ENCODE results near the gene SPAG16. TPM values are rescaled to one million over a fixed set of nuclear protein-coding genes. Genes with fewer than 3 reads are reported as not detected.

Gene SPAG16
- total RNA-seq, 1 experiment from 2014 or later = 21.5 TPM

DNA sequence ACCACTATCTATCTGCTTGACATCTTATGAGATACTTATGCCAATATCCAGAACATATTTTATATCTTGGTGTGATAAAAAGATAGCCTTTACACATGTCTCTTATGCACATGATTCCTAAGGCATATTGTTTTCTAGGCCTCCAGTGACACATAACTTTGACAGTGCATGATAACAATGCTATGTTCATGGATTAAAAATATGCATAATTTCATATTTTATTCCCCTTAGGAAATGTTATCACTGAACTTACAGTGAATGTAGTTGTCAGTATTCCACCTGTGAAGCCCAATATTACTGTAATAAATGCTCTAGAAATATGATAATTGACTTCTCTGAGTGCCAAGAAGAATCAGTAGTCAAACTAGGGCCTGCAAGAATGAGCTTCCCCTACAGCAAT is 532.3 kb downstream of the SPAG16 start:
- TF ChIP-seq, protein P1, sequence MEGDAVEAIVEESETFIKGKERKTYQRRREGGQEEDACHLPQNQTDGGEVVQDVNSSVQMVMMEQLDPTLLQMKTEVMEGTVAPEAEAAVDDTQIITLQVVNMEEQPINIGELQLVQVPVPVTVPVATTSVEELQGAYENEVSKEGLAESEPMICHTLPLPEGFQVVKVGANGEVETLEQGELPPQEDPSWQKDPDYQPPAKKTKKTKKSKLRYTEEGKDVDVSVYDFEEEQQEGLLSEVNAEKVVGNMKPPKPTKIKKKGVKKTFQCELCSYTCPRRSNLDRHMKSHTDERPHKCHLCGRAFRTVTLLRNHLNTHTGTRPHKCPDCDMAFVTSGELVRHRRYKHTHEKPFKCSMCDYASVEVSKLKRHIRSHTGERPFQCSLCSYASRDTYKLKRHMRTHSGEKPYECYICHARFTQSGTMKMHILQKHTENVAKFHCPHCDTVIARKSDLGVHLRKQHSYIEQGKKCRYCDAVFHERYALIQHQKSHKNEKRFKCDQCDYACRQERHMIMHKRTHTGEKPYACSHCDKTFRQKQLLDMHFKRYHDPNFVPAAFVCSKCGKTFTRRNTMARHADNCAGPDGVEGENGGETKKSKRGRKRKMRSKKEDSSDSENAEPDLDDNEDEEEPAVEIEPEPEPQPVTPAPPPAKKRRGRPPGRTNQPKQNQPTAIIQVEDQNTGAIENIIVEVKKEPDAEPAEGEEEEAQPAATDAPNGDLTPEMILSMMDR (IDR thresholded peaks at IDR 0.05; ENCODE audit: insufficient read depth in 1 of 2, low read depth in 1 of 2, low read length in 1 of 2, severe bottlenecking in 1 of 2, unreplicated experiment in 1 of 2) = no peak
- Histone ChIP-seq H3K27me3 (replicated peaks; ENCODE audit: control insufficient read depth, insufficient read depth, low read length) (no peaks in the 10 kb centered on the region), H3K9me3 (no peaks in the 10 kb centered on the region), H3K4me1 (peaks cover 21% of the 10 kb centered on the region), H3K36me3 (ENCODE audit: control insufficient read depth, insufficient read depth, low read length) (no peaks in the 10 kb centered on the region), H3K4me3 (ENCODE audit: low read depth, low read length) (no peak overlapping the region)
- POLR2A ChIA-PET = no interaction called here
- peaks cover 19% of the 10 kb centered on the region for H3K9me3 Mint-ChIP-seq (ENCODE audit: unreplicated experiment)
- BruUV-seq (replicated peaks) = no TSS peak
- no peaks in the 10 kb centered on the region for H3K27me3 Mint-ChIP-seq (ENCODE audit: insufficient read depth, unreplicated experiment)
- CTCF ChIA-PET = no interaction called here
- no peak overlapping the region for H3K27ac Mint-ChIP-seq (ENCODE audit: unreplicated experiment)
- peaks cover 10% of the 10 kb centered on the region for H3K36me3 Mint-ChIP-seq (ENCODE audit: insufficient read depth, unreplicated experiment)
- intact Hi-C loops (cut with micrococcal nuclease; ENCODE audit: unreplicated experiment) = loop anchor here (10.0 kb wide), 1 partner anchor 308 kb away; no protein-coding TSS in a partner anchor
- peaks cover 22% of the 10 kb centered on the region for H3K4me1 Mint-ChIP-seq (ENCODE audit: low read depth, unreplicated experiment)
- no peak for DNase-seq
- H3K4me3 Mint-ChIP-seq (ENCODE audit: unreplicated experiment) = no peak overlapping the region

- Mint-ChIP-seq H3K9me3 (ENCODE audit: unreplicated experiment) (peaks cover 34% of the 10 kb centered on the region), H3K36me3 (ENCODE audit: insufficient read depth, unreplicated experiment) (peaks cover 5% of the 10 kb centered on the region), H3K27ac (ENCODE audit: unreplicated experiment) (peak overlapping the region; percentile 77), H3K4me3 (ENCODE audit: unreplicated experiment) (no peak overlapping the region), H3K4me1 (ENCODE audit: low read depth, unreplicated experiment) (peaks cover 6% of the 10 kb centered on the region), H3K27me3 (ENCODE audit: insufficient read depth, unreplicated experiment) (no peaks in the 10 kb centered on the region)
- Histone ChIP-seq H3K9me3 (no peaks in the 10 kb centered on the region), H3K27me3 (replicated peaks; ENCODE audit: control insufficient read depth, insufficient read depth, low read length) (no peaks in the 10 kb centered on the region), H3K4me1 (peaks cover 8% of the 10 kb centered on the region), H3K36me3 (ENCODE audit: control insufficient read depth, insufficient read depth, low read length) (no peaks in the 10 kb centered on the region), H3K4me3 (ENCODE audit: low read depth, low read length) (no peak overlapping the region)
- DNase-seq = no peak
- TF ChIP-seq, protein P1 (IDR thresholded peaks at IDR 0.05; ENCODE audit: insufficient read depth in 1 of 2, low read depth in 1 of 2, low read length in 1 of 2, severe bottlenecking in 1 of 2, unreplicated experiment in 1 of 2) = no peak
- BruUV-seq (replicated peaks) = no TSS peak
- CTCF ChIA-PET = no interaction called here
- intact Hi-C loops (cut with micrococcal nuclease; ENCODE audit: unreplicated experiment) = loop anchor here (10.0 kb wide), 1 partner anchor 306 kb away; no protein-coding TSS in a partner anchor
- POLR2A ChIA-PET = no interaction called here
Measured at GRCh38 chr2:213818436-213818835, 534.2 kb downstream of the SPAG16 start.

DNA sequence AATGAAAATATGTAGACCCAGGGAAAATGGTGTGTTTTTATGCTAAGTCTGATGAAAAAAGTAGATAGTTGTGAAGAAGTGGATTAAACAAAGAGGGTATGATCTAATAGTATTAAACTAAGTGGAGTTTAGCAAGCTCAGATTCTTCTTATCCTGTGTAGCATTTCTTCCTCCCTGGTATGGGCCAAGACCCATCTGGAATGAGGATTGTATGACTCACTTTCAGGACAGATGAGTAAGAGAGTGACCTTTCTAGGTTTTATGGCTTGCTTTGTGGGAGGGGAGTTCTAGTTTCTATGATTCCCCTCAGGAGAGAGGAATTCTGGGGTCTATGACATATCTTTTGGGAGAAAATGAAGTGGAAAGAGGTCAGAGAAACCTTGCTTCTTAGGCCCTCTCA is 550.1 kb downstream of the SPAG16 start:
- Histone ChIP-seq H3K4me3 (ENCODE audit: low read depth, low read length) (no peak overlapping the region), H3K9me3 (no peaks in the 10 kb centered on the region), H3K36me3 (ENCODE audit: control insufficient read depth, insufficient read depth, low read length) (no peaks in the 10 kb centered on the region), H3K4me1 (no peaks in the 10 kb centered on the region), H3K27me3 (replicated peaks; ENCODE audit: control insufficient read depth, insufficient read depth, low read length) (no peaks in the 10 kb centered on the region)
- Mint-ChIP-seq H3K9me3 (ENCODE audit: unreplicated experiment) (peaks cover 13% of the 10 kb centered on the region), H3K4me3 (ENCODE audit: unreplicated experiment) (no peak overlapping the region), H3K36me3 (ENCODE audit: insufficient read depth, unreplicated experiment) (no peaks in the 10 kb centered on the region), H3K4me1 (ENCODE audit: low read depth, unreplicated experiment) (no peaks in the 10 kb centered on the region), H3K27me3 (ENCODE audit: insufficient read depth, unreplicated experiment) (no peaks in the 10 kb centered on the region), H3K27ac (ENCODE audit: unreplicated experiment) (no peak overlapping the region)
- TF ChIP-seq, protein P1 (IDR thresholded peaks at IDR 0.05; ENCODE audit: insufficient read depth in 1 of 2, low read depth in 1 of 2, low read length in 1 of 2, severe bottlenecking in 1 of 2, unreplicated experiment in 1 of 2) = no peak
- CTCF ChIA-PET = no interaction called here
- DNase-seq = no peak
- no TSS peak for BruUV-seq (replicated peaks)
- POLR2A ChIA-PET = no interaction called here
- intact Hi-C loops (cut with micrococcal nuclease; ENCODE audit: unreplicated experiment) = no loop called here
